ENCODE results near the gene KATNAL1. TPM values are rescaled to one million over a fixed set of nuclear protein-coding genes. Genes with fewer than 3 reads are reported as not detected.

KATNAL1 gene
- total RNA-seq, 2 donors from 2014 or later, result 13.7 to 19.1 TPM

DNA sequence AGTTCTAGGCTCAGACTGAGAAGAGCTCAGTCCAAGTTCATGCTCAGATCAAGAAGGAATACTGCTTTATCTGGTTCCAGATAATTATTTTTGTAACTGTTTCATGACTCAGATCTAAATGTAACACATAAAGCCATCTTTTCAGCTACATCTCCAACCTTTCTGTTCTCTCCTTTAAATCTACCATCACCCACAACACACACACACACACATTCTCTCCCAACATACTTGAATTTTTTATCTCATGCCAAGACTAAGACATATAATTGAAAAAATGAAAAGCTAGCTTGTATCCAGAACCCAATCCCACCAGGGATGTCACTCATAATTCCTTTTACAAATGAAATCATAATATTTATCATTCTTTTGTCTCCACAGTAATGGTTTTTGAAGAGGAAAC, 7.6 kb downstream of the KATNAL1 start:
- no peaks in the 10 kb centered on the region for H3K27me3 ChIP-seq (replicated peaks; ENCODE audit: insufficient read depth)
- no peak overlapping the region for H3K4me3 ChIP-seq
- H3K36me3 ChIP-seq, result no peaks in the 10 kb centered on the region
- ATAC-seq (ENCODE audit: insufficient number of reproducible peaks, low FRiP score, low read depth) (no peak), DNase-seq (ENCODE audit: low spot score) (no peak)
- TF ChIP-seq, protein P1, sequence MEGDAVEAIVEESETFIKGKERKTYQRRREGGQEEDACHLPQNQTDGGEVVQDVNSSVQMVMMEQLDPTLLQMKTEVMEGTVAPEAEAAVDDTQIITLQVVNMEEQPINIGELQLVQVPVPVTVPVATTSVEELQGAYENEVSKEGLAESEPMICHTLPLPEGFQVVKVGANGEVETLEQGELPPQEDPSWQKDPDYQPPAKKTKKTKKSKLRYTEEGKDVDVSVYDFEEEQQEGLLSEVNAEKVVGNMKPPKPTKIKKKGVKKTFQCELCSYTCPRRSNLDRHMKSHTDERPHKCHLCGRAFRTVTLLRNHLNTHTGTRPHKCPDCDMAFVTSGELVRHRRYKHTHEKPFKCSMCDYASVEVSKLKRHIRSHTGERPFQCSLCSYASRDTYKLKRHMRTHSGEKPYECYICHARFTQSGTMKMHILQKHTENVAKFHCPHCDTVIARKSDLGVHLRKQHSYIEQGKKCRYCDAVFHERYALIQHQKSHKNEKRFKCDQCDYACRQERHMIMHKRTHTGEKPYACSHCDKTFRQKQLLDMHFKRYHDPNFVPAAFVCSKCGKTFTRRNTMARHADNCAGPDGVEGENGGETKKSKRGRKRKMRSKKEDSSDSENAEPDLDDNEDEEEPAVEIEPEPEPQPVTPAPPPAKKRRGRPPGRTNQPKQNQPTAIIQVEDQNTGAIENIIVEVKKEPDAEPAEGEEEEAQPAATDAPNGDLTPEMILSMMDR (IDR thresholded peaks at IDR 0.05), result no peak
- H3K9me3 ChIP-seq, result no peaks in the 10 kb centered on the region
- peaks cover 11 to 39% of the 10 kb centered on the region in 2 donors for H3K4me1 ChIP-seq (ENCODE audit: control insufficient read depth in 1 of 2, low read depth in 2 of 2)
- no peak overlapping the region for H3K27ac ChIP-seq

DNA sequence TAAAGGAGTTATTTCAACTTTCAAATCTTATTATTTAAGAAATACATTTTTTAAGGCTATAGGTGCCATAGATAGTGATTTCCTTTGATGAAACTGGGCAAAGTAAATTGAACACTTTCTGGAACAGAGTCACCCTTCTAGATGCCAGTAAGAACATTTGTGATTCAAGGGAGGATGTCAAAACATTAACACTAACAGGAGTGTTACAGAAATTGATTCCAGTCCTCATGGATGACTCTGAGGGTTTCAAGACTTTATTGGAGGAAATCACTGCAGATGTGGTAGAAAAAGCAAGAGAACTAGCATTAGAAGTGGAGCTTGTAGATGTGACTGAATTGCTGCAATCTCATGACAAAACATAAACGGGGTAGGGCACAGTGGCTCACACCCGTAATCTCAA, 12.2 kb downstream of the KATNAL1 start:
- Histone ChIP-seq H3K9me3 (no peaks in the 10 kb centered on the region), H3K4me1 (ENCODE audit: control insufficient read depth in 1 of 2, low read depth in 2 of 2) (no peaks in the 10 kb centered on the region), H3K27ac (no peak overlapping the region), H3K4me3 (no peak overlapping the region), H3K27me3 (replicated peaks; ENCODE audit: insufficient read depth) (no peaks in the 10 kb centered on the region), H3K36me3 (no peaks in the 10 kb centered on the region)
- ATAC-seq (ENCODE audit: insufficient number of reproducible peaks, low FRiP score, low read depth) (no peak), DNase-seq (ENCODE audit: low spot score) (no peak)
- TF ChIP-seq, protein P1 (IDR thresholded peaks at IDR 0.05), result no peak

GRCh38 chr13:30294004-30294403, 13.3 kb downstream of the KATNAL1 start:
- H3K4me1 ChIP-seq (ENCODE audit: control insufficient read depth in 1 of 2, low read depth in 2 of 2), result peaks cover 0 to 11% of the 10 kb centered on the region in 2 donors

DNA sequence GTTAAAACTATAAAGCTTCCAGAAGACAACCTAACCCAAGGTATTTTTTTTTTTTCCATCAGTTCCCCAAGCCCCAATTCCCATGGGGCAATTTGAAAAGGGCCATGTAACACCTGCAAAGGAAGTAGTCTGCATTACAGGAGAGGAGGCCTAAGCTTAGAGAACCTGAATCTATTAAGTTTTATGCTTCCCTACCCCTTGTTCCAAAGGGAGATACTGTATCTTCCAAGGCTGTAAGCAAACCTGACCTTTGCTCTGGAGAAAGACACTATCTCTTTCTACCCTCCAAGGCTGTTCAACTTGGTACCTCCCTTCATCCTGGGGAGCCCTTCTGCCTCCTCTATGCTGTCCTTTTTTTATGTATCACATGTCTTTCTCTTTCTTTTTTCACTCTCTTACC, 15.0 kb downstream of the KATNAL1 start:
- peaks cover 3 to 14% of the 10 kb centered on the region in 2 donors for H3K4me1 ChIP-seq (ENCODE audit: control insufficient read depth in 1 of 2, low read depth in 2 of 2)
- DNase-seq (ENCODE audit: low spot score) (no peak), ATAC-seq (ENCODE audit: insufficient number of reproducible peaks, low FRiP score, low read depth) (no peak)
- H3K36me3 ChIP-seq, result no peaks in the 10 kb centered on the region
- TF ChIP-seq, protein P1 (IDR thresholded peaks at IDR 0.05), result no peak
- no peaks in the 10 kb centered on the region for H3K27me3 ChIP-seq (replicated peaks; ENCODE audit: insufficient read depth)
- H3K4me3 ChIP-seq, result no peak overlapping the region
- no peaks in the 10 kb centered on the region for H3K9me3 ChIP-seq
- H3K27ac ChIP-seq, result no peak overlapping the region

More at GRCh38 chr13:30294004-30294403, 13.3 kb downstream of the KATNAL1 start:
- DNase-seq (ENCODE audit: low spot score) (no peak), ATAC-seq (ENCODE audit: insufficient number of reproducible peaks, low FRiP score, low read depth) (no peak)
- no peak overlapping the region for H3K27ac ChIP-seq
- no peaks in the 10 kb centered on the region for H3K36me3 ChIP-seq
- no peak overlapping the region for H3K4me3 ChIP-seq
- H3K9me3 ChIP-seq, result no peaks in the 10 kb centered on the region
- TF ChIP-seq, protein P1 (IDR thresholded peaks at IDR 0.05), result no peak
- H3K27me3 ChIP-seq (replicated peaks; ENCODE audit: insufficient read depth), result no peaks in the 10 kb centered on the region

- peaks cover 3 to 16% of the 10 kb centered on the region in 2 donors for H3K4me1 ChIP-seq (ENCODE audit: control insufficient read depth in 1 of 2, low read depth in 2 of 2)
Observed at GRCh38 chr13:30290812-30291436, 16.4 kb downstream of the KATNAL1 start.

More at GRCh38 chr13:30290812-30291436, 16.4 kb downstream of the KATNAL1 start:
- Histone ChIP-seq H3K4me3 (no peak overlapping the region), H3K9me3 (no peaks in the 10 kb centered on the region), H3K36me3 (no peaks in the 10 kb centered on the region), H3K27ac (no peak overlapping the region), H3K27me3 (replicated peaks; ENCODE audit: insufficient read depth) (no peaks in the 10 kb centered on the region)
- TF ChIP-seq, protein P1 (IDR thresholded peaks at IDR 0.05), result no peak
- ATAC-seq (ENCODE audit: insufficient number of reproducible peaks, low FRiP score, low read depth) (no peak), DNase-seq (ENCODE audit: low spot score) (no peak)

Measured in thoracic aorta (tissue), 2 donors.